ENCODE data around the gene MYO1G. TPM values are rescaled to one million over a fixed set of nuclear protein-coding genes. Genes with fewer than 3 reads are reported as not detected.
"Not testable (repeated sequence)": the region's sequence is repeated elsewhere in the genome, so short reads cannot be mapped to it uniquely, and the experiment has no call there.

Gene MYO1G
- total and polyA plus RNA-seq, 7 experiments from 2014 or later: 29.2 to 385 (median 76.0) TPM

- POLR2A ChIA-PET: interaction anchor here (0.8 to 10.5 kb wide), 3 partner anchors 14 to 35 kb away, joined by 3 to 348 read pairs (median 309); partner anchors contain the start of gene MYO1G
- peak overlapping the region; percentile 29 for H3K27ac ChIP-seq (ENCODE audit: low read depth, low read length)
Measured at GRCh38 chr7:44995555-44996493, 17.0 kb upstream of the MYO1G start.

GRCh38 chr7:44994877-44995554, 16.2 kb upstream of the MYO1G start:
- ATAC-seq: no peak
- Mint-ChIP-seq H3K27ac (peak overlapping the region; percentile 40 to 89 (median 60)), H3K27me3 (no peaks in the 10 kb centered on the region), H3K4me1 (peaks cover 10 to 44% (median 29%) of the 10 kb centered on the region in 7 donors), H3K9me3 (peaks cover 0 to 2% (median 0%) of the 10 kb centered on the region in 11 donors), H3K36me3 (peaks cover 0 to 10% (median 0%) of the 10 kb centered on the region in 5 donors), H3K4me3 (peak overlapping the region in 7 of 10 donors; percentile 25 to 54 (median 48))
- Histone ChIP-seq H3K36me3 (ENCODE audit: control insufficient read depth in 2 of 3, insufficient read depth in 3 of 3, low read length in 3 of 3) (peaks cover 0 to 3% (median 0%) of the 10 kb centered on the region in 3 experiments), H3K27me3 (ENCODE audit: control insufficient read depth in 2 of 2, insufficient read depth in 2 of 2, low read length in 2 of 2) (no peaks in the 10 kb centered on the region), H3K27ac (ENCODE audit: low read depth, low read length) (peak overlapping the region; percentile 29), H3K4me3 (ENCODE audit: low read length) (no peak overlapping the region), H3K4me1 (ENCODE audit: control insufficient read depth in 2 of 2, insufficient read depth in 2 of 2, low read length in 2 of 2) (peaks cover 10 to 27% of the 10 kb centered on the region in 2 donors), H3K9me3 (ENCODE audit: control insufficient read depth in 2 of 3, low read length in 3 of 3) (no peaks in the 10 kb centered on the region)
- CTCF ChIA-PET: interaction anchor here (1.1 to 8.0 kb wide), 2 partner anchors 13 to 22 kb away, joined by 4 to 63 read pairs; no protein-coding TSS in a partner anchor
- POLR2A ChIA-PET: interaction anchor here (1.0 to 10.5 kb wide), 4 partner anchors 14 to 36 kb away, joined by 4 to 348 read pairs (median 158); partner anchors contain the start of gene MYO1G
- DNase-seq: peak in 1 of 9 donors; percentile 25
- intact Hi-C loops (cut with micrococcal nuclease): loop anchor here in 1 of 2 donors (1.0 to 5.0 kb wide), 3 partner anchors 9 to 913 kb away; partner anchors contain the start of genes MYO1G and POLM

More at GRCh38 chr7:44995555-44996493, 17.0 kb upstream of the MYO1G start:
- no peak overlapping the region for H3K4me3 ChIP-seq (ENCODE audit: low read length)
- H3K36me3 ChIP-seq (ENCODE audit: control insufficient read depth in 2 of 3, insufficient read depth in 3 of 3, low read length in 3 of 3): peaks cover 0 to 3% (median 0%) of the 10 kb centered on the region in 3 experiments
- Mint-ChIP-seq H3K9me3 (peaks cover 0 to 2% (median 0%) of the 10 kb centered on the region in 11 donors), H3K4me1 (peaks cover 10 to 42% (median 29%) of the 10 kb centered on the region in 7 donors), H3K36me3 (peaks cover 0 to 10% (median 0%) of the 10 kb centered on the region in 5 donors), H3K4me3 (peak overlapping the region in 7 of 10 donors; percentile 0 to 54 (median 47)), H3K27me3 (no peaks in the 10 kb centered on the region), H3K27ac (peak overlapping the region in 8 of 9 donors; percentile 40 to 89 (median 62))
- DNase-seq (no peak), ATAC-seq (no peak)
- CTCF ChIA-PET: interaction anchor here (0.9 to 8.0 kb wide), 4 partner anchors 18 to 40 kb away, joined by 3 to 63 read pairs (median 4); no protein-coding TSS in a partner anchor
- H3K9me3 ChIP-seq (ENCODE audit: control insufficient read depth in 2 of 3, low read length in 3 of 3): no peaks in the 10 kb centered on the region
- H3K4me1 ChIP-seq (ENCODE audit: control insufficient read depth in 2 of 2, insufficient read depth in 2 of 2, low read length in 2 of 2): peaks cover 10 to 27% of the 10 kb centered on the region in 2 donors
- H3K27me3 ChIP-seq (ENCODE audit: control insufficient read depth in 2 of 2, insufficient read depth in 2 of 2, low read length in 2 of 2): no peaks in the 10 kb centered on the region
- intact Hi-C loops (cut with micrococcal nuclease): loop anchor here in 1 of 2 donors (1.0 to 5.0 kb wide), 3 partner anchors 10 to 914 kb away; partner anchors contain the start of genes MYO1G and POLM

- H3K4me3 Mint-ChIP-seq; ATAC-seq; H3K36me3 ChIP-seq (ENCODE audit: control insufficient read depth in 2 of 3, insufficient read depth in 3 of 3, low read length in 3 of 3); H3K9me3 Mint-ChIP-seq; H3K9me3 ChIP-seq (ENCODE audit: control insufficient read depth in 2 of 3, low read length in 3 of 3); H3K27ac ChIP-seq (ENCODE audit: low read depth, low read length); DNase-seq; H3K27me3 ChIP-seq (ENCODE audit: control insufficient read depth in 2 of 2, insufficient read depth in 2 of 2, low read length in 2 of 2); H3K27me3 Mint-ChIP-seq; CTCF ChIA-PET; intact Hi-C loops (cut with micrococcal nuclease); H3K4me3 ChIP-seq (ENCODE audit: low read length): not testable (repeated sequence)
- H3K4me1 Mint-ChIP-seq: peaks cover 10 to 54% (median 29%) of the 10 kb centered on the region in 7 donors
- H3K4me1 ChIP-seq (ENCODE audit: control insufficient read depth in 2 of 2, insufficient read depth in 2 of 2, low read length in 2 of 2): peaks cover 12 to 23% of the 10 kb centered on the region in 2 donors
- POLR2A ChIA-PET: interaction anchor here (1.0 to 1.1 kb wide), 2 partner anchors 9 to 10 kb away, joined by 3 to 8 read pairs; no protein-coding TSS in a partner anchor
- H3K36me3 Mint-ChIP-seq: peaks cover 0 to 10% (median 0%) of the 10 kb centered on the region in 5 donors
- peak overlapping the region in 1 of 9 donors; percentile 59 for H3K27ac Mint-ChIP-seq
Measured at GRCh38 chr7:44992004-44992795, 13.4 kb upstream of the MYO1G start.

- no peak overlapping the region for H3K4me3 ChIP-seq (ENCODE audit: low read length)
- ChIA-PET CTCF (interaction anchor here (0.7 kb wide), 1 partner anchor 21 kb away, joined by 5 read pairs; no protein-coding TSS in a partner anchor), POLR2A (interaction anchor here (0.9 to 19.9 kb wide), 5 partner anchors 10 to 384 kb away, joined by 3 to 309 read pairs (median 3); partner anchors contain the start of genes CCM2 and OGDH)
- Mint-ChIP-seq H3K4me3 (no peak overlapping the region), H3K27me3 (no peaks in the 10 kb centered on the region), H3K36me3 (peaks cover 0 to 11% (median 9%) of the 10 kb centered on the region in 5 donors), H3K9me3 (no peaks in the 10 kb centered on the region), H3K4me1 (peaks cover 14 to 51% (median 37%) of the 10 kb centered on the region in 7 donors), H3K27ac (peak overlapping the region in 2 of 9 donors; percentile 18 to 67)
- intact Hi-C loops (cut with micrococcal nuclease): no loop called here
- H3K9me3 ChIP-seq (ENCODE audit: control insufficient read depth in 2 of 3, low read length in 3 of 3): no peaks in the 10 kb centered on the region
- peaks cover 23 to 25% of the 10 kb centered on the region in 2 donors for H3K4me1 ChIP-seq (ENCODE audit: control insufficient read depth in 2 of 2, insufficient read depth in 2 of 2, low read length in 2 of 2)
- no peak for DNase-seq
- H3K36me3 ChIP-seq (ENCODE audit: control insufficient read depth in 2 of 3, insufficient read depth in 3 of 3, low read length in 3 of 3): peaks cover 0 to under 1% (median 0%) of the 10 kb centered on the region in 3 experiments
- H3K27ac ChIP-seq (ENCODE audit: low read depth, low read length): no peak overlapping the region
- H3K27me3 ChIP-seq (ENCODE audit: control insufficient read depth in 2 of 2, insufficient read depth in 2 of 2, low read length in 2 of 2): no peaks in the 10 kb centered on the region
- no peak for ATAC-seq
Measured at GRCh38 chr7:44990109-44991023, 11.6 kb upstream of the MYO1G start.

GRCh38 chr7:44989132-44989531, 10.3 kb upstream of the MYO1G start:
- H3K36me3 ChIP-seq (ENCODE audit: control insufficient read depth in 2 of 3, insufficient read depth in 3 of 3, low read length in 3 of 3): peaks cover 2 to 13% (median 8%) of the 10 kb centered on the region in 3 experiments
- no peaks in the 10 kb centered on the region for H3K27me3 ChIP-seq (ENCODE audit: control insufficient read depth in 2 of 2, insufficient read depth in 2 of 2, low read length in 2 of 2)
- no peak overlapping the region for H3K27ac ChIP-seq (ENCODE audit: low read depth, low read length)
- peaks cover 22 to 51% (median 37%) of the 10 kb centered on the region in 7 donors for H3K4me1 Mint-ChIP-seq
- intact Hi-C loops (cut with micrococcal nuclease): no loop called here
- H3K27me3 Mint-ChIP-seq: no peaks in the 10 kb centered on the region
- H3K4me1 ChIP-seq (ENCODE audit: control insufficient read depth in 2 of 2, insufficient read depth in 2 of 2, low read length in 2 of 2): peaks cover 25 to 28% of the 10 kb centered on the region in 2 donors
- CTCF ChIA-PET: interaction anchor here (0.6 kb wide), 1 partner anchor 46 kb away, joined by 3 read pairs; no protein-coding TSS in a partner anchor
- H3K36me3 Mint-ChIP-seq: peaks cover 5 to 22% (median 21%) of the 10 kb centered on the region in 5 donors
- no peak overlapping the region for H3K4me3 Mint-ChIP-seq
- no peak overlapping the region for H3K4me3 ChIP-seq (ENCODE audit: low read length)
- no peak for DNase-seq
- H3K9me3 ChIP-seq (ENCODE audit: control insufficient read depth in 2 of 3, low read length in 3 of 3): no peaks in the 10 kb centered on the region
- H3K27ac Mint-ChIP-seq: peak overlapping the region in 3 of 9 donors; percentile 9 to 78 (median 49)
- ATAC-seq: no peak
- H3K9me3 Mint-ChIP-seq: no peaks in the 10 kb centered on the region
- POLR2A ChIA-PET: interaction anchor here (1.3 to 19.9 kb wide), 3 partner anchors 8 to 11 kb away, joined by 3 to 309 read pairs (median 6); partner anchors contain the start of genes CCM2 and MYO1G

All from naive thymus-derived CD4-positive, alpha-beta T cell (primary cell).